NCI-H526 (cell line): ENCODE data around the gene GLIS1.

Experiments
- DNase-seq, 2 experiments: peaks; one replicate each; lab custom pipeline; 2025; lab: John Stamatoyannopoulos, UW

Gene GLIS1

DNA sequence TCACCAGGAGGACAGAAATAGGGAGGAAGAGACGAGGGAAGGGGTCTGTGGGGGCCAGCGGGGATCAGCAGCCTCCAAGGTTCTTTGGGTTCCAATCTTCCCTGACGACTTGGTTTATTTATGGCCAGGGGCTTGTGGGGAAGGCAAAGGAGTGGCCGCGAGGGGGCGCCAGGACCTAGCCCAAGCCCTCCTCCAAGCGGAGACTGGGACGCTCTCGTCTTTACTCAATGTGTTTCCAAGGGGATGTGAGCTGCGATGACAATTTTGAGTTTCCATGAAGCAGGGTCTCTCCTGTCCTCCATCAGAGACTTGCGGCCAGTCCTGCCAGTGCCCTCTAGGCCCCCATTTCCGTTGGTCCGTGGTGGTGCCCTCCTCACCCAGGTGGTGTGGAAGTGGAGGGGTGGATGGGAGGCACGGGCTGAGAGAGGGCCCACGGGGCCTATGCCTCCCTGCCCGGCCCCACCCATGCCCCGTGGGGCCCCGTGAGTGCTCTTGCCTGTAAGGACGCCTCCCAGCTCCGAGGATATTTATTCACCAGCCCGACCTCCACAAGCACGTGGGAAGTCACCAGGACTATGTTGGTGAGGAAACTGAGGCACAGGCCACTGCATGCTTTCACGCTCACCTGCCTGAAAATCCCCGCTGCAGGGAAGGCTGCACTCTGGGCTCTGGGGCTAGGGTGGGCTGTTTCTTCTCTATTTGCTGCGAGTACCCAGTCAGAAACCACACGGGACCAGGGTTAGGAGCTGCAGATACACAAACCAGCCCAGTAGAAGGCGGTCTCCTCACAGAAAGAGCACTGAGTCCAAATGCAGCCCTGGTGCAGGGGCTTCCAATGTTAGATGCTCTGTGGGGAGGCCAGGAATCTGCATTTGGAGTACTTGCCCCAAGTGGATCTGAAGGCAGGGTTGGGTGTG, 253.2 kb downstream of the GLIS1 start:
- DNase-seq = peak; percentile 52 to 92

DNA sequence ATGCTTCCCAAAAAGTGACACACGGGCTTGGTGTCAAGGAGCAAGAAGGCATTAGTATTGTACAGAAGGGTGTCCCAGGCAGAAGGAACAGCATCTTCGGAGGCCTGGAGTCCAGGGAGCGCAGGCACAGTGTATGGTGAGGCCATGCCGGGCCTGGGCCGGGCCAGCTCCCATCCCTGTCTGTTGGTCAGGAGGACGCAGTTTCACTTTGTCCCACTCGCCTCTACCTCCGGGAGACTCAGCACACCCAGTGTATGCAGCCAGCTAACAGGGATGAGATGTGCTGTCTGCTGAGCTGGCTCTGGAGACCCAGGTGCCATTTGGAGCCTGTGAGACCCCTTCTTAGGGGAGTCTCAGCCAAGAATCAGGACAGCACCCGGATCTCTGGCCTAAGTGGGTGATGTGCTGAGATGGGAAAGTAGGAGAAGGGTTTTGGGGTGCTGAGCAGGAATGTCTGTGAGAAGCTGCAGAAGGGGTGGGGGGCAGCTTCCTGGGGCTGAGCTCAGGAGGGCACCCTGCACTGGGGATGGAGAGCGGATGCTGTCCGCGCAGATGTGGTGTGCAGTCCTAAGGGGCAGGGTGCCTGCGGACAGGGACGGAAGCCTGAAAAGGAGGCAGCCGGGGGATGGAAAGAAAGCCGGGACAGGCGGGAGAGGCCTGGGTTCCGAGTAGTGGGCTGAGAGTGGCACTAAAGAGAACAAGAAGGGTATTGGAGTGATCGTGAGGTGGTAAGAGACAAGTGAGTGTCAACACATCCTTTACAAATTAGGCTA, 254.1 kb downstream of the GLIS1 start:
- no peak for DNase-seq

DNA sequence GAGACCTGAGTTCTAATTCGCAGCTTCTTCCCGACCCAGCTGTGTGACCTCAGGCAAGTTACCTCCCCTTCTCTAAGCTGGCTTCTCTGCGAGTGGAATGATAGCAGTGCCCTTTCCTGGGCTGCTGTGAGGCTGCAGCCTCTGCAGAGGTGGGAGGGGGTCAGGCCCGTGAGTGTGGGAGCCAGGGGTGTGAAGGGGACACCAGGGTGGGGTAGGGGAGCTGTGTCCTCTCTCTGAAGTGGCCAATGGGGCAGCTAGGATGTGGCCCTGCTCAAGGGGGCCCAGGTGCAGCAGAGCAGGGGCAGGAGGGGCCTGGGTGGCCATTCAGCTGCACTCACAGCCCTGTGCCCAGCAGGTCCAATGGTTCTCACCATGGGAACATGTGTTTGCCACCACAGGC, 255.3 kb downstream of the GLIS1 start:
- DNase-seq = no peak

DNA sequence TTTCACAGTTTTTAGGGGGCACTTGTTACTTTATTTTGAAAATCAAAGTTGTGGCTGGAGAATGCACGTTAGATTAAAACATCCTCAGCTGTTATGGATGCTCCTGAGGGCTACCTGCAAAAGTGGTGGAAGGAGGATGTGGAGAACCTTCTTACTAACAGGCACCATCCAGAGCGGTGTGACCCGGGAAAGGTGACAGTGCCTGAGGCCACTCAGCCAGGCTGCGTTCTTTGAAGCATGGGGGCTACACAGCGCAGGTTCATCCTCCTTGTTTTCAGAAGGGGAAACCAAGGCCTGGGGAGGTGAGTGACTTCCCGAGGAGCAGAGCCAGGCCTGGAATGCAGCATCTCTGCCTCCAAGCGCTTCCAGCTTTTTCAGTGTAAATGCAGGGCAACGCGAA, 255.8 kb downstream of the GLIS1 start:
- no peak for DNase-seq

DNA sequence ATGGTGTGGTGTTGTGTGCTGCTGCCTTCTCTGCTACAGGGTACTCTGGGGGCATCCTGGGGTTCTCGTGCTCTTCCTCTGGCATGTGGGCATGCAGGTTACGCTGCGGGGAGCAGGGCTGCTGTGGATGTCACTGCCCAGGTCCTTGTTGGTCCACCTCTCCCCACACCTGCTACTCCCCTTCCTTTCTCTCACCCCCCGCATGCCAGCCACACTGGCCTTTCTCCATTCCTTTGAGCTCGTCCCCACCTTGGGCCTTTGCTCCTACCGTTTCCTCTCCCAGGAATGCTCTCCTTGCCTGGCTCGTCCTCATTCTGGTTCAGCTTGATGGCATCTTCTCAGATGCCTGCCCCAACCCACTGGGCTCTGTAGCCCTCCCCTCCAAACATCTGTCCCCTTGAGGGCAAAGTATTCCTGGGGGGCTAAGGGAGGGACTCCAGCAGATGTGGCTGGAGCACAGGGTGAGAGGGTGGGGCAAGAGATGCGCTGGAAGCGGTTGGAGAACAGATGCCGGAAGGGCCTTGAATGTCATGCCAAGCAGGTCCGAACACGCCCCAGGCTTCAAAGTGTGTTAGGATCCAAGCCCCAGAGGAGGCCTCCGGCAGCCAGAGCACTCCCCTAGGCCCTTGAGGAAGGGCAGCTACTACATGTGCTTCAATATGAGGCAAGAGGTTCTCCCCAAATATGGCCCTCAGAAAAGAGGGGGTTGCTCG, 256.4 kb downstream of the GLIS1 start:
- DNase-seq = peak; percentile 3 to 44

DNA sequence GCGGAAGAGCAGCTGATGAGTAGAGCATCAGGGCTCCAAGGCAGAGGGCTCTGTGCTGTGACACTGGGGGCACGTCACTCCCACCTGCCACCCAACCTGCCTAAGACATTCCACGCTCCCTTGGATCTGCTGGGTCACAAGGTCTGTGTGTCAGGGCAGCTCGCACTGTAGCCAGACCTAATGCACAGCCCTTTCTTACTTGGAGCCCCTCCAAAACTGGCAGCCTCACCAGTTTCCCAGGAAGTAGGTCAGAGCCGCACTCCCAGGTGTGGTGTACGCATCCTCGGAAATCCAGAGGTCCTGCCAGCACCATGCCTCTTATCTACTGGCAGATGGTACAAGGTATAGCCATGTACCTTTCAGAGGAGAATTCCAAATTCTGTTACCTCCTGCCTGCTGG, 257.5 kb downstream of the GLIS1 start:
- DNase-seq = no peak

DNA sequence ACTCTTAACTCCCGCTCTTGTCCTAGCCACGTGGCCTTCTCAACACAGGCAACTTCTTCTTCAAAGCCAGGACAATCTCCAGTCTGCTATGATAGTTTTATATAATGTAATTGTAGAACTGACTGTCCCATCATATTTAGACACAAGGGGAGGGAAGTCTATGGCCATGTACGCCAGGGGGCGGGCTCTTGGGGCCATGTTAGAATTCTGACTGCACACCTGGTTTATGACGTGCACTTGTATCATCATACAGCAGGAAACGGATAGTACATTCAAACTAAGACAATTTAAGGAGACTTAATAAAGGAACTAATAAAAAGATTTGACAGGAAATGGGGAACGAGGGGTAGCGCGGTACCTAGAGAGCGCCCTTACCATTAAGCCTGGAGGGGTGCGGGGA, 258.3 kb downstream of the GLIS1 start:
- DNase-seq = no peak

DNA sequence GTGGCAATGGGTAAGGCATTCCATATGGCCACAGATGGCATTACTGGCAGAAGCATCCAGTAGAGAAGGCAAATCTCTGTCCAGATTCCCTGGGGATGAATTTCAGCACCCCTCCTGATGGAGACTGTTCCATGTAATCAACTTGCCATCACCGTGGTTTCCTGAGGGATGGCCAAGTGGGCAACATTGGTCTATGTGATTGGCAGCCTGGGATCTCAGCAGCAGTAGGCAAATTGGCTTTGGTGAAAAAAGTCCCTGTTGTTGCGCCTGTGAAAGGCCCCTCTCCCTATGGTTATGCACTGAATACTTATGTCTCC, 260.5 kb downstream of the GLIS1 start:
- DNase-seq = no peak

DNA sequence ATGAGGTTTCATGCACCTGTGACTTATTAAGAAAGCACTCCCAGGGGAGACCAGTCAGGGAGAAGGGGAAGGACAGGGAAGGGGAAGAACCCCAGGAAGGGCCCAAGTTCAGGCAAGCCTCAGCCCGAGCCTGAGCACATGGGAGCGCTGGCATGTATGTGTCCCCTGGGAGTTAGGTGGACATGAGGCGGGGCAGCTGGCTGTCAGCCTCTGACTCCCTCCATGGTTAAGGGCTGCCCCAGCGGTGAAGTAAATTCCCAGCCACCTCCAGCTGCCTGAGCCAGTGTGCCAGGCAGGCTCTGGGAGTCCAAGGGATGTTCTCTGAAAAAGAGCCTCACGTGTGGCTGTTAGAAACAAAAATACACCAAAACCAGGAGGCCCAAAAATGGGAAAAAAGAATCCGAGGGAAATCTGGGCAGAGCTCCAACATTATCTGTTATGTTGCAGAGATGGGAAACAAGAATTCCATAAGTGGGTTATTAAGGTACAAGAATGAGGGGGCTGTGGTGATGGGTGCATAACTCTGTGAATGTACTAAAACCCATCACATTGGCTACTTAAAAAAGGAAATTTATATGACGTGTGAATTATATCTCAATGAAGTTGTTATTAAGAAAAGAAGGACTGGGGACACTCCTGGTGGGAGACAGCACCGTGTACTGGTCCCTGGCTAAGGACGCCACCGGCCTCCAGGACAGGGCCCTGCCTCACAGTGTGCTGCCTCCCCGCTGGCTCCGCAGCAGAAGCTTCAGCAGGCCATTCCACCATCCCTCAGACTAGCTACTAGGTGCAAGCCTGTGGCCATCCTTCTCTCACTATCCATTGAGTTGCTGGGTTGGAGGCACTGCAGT, 261.1 kb downstream of the GLIS1 start:
- DNase-seq = peak in 1 of 2 experiments; percentile 44

DNA sequence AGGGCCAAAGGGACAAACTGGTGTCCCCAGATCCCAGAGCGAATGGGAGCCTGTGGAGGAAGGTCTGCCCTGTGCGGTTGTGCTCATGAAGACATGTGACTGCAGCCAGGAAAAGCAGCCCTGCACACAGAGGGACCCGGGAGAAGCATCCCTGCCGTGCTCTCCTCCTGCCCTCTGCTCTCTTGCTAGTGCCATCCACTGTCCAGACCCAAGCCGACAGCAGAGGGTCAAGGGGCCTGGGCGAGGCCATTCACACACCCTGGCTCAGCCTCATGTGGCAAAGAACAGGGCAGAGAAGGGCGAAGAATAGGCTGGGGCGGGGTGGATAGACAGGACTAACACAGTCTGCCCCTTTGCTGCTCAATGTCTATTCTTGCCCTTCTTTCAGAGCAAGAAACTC, 262.4 kb downstream of the GLIS1 start:
- DNase-seq = no peak

DNA sequence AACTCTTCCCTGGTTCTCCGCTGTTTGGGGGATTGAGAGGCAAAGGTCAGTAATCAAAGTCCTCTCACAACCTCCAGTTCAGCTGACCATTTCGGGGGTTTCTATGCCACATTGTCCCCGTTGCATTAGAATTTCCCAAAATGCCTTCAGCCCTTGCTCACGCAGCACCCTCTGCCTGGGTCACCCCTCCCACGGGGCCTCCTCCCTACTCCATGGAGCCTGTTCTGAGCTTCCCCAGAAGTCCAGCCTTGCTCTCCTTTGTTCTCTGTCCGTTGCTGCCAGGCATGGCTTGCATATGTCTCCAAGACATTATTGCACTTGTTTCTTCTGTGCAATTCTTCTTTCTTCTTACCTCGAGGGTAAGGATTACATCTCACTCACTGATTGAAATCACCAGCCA, 263.3 kb downstream of the GLIS1 start:
- no peak for DNase-seq

DNA sequence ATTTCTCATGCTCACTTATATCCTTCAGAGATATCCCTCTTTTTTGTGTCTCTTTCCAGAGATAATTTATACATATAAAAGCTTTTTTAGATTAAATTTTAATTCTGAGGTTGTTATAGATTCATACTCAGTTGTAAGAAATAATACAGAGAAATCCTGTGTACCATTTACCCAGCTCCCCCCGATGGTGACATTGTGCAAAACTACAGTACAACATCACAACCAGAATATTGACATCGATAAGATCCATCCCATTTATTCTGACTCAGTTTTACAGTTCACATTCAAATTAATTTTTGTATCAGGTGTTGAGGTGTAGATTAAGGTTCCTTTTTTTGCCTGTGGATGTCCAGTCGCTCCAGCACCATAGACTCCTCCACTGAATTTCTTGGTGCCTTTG, 265.5 kb downstream of the GLIS1 start:
- no peak for DNase-seq

DNA sequence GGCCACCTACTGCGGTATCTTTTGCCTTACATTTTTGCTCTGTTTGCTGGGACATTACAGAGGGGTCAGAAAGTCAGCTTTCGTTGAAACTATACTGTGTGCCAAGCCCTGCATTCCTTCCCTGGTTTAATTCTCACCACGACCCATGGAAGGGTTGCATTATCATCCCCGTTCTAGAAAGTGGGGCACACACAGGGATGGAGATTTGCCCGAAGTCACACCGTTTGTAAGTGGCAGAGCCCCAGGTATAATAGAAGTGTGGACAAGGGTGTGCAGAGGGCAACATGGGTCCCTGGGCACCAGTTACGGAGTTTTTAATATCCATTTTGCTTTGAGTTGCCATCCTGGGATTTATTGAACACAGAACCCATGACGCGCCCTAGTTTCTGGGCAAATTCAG, 268.0 kb downstream of the GLIS1 start:
- no peak for DNase-seq

DNA sequence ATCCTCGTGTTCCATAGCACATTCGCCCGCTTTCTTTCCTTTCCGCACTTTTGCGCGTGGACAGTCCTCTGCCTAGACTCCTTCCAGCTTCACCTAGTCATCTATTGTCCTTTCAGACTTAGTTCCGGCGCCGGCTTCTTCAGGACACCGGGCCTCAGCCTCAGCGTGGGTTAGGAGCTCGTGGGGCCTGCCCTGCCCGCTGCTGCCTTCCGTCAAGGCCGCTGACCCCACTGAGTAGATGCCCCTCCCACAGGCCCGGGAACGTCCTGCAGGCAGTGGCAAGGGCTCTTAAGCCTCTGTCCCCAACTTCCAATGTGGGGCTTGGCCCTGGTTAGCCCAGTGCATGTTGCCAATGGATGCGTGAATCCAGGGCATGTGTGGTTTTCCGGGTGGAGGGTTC, 268.4 kb downstream of the GLIS1 start:
- DNase-seq = no peak

DNA sequence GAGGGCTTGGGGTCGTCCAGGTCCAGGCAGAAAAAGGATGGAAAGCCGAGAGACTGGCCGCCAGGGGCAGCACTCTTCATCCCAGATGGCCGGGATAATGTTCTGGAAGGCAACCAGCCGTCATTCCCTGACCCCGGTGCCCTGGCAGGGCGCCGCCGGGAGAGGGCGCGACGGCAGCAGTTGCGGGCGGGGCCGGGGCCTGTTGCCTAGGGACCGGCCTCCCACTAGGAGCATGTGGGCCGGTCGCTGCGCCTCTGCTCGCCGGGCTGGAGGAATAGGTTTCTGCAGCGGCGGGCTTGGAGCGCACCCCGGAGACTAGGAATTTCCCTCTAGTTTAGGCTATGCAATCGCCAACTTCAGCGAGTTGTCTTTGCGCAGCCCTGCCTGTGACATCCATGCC, 268.8 kb downstream of the GLIS1 start:
- DNase-seq = peak; percentile 47 to 91

DNA sequence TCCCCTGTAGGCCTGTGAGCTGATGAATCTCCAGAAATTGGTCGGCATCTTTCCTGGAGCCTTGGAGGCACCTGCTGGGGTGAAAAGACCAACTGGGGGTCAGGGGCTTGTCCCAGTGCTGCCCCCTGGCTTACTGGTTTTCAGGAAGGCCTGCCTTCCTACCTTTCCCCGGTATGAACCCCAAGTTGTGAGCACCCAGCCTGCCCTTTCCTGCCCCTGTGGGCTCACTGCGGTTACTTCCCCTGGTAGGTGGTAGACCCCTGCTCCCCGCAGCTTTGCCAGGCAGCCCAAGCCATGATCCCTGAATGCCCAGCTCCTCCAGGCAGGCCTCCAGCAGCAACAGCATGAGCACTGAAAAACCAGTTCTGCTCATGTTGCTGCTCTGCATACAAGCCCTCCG, 269.6 kb downstream of the GLIS1 start:
- no peak for DNase-seq

DNA sequence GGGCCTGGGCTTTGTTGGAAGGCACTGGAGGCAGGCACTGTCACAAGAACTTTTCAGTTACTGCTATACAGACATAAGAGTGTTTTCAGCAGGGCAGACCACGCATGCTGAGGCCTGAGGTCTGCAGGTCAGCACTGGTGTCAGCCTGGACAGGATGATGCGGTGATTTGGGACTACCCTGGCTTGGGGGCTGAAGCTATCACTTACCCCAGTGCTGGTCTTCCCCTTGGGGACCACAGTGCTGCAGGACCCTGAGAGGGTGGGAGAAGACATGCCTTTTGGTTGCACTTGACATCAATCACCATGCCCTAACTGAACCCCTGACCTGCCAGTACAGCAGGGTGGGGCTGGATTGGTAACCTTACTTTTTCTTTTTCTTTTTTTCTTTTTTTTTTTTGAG, 270.6 kb downstream of the GLIS1 start:
- DNase-seq = no peak

DNA sequence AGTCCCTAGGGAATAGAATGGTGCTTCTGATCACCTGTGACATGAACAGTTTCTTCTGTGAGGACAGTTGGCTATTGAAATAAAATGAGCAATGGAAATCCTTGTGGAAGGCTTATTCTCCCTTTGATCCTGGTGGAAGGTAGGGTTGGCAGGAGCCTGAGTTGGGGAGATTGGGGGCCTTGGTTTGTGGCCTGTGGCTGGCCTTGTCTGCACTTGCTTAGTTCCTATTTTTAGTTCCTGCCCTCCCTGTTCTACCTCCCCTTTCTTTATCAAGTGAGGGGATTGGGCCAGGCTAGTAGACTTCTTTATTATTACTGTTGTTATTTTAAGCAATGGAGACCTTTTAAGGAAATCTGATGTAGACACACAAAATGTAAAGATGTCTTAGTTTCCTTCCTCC, 271.6 kb downstream of the GLIS1 start:
- DNase-seq = no peak

DNA sequence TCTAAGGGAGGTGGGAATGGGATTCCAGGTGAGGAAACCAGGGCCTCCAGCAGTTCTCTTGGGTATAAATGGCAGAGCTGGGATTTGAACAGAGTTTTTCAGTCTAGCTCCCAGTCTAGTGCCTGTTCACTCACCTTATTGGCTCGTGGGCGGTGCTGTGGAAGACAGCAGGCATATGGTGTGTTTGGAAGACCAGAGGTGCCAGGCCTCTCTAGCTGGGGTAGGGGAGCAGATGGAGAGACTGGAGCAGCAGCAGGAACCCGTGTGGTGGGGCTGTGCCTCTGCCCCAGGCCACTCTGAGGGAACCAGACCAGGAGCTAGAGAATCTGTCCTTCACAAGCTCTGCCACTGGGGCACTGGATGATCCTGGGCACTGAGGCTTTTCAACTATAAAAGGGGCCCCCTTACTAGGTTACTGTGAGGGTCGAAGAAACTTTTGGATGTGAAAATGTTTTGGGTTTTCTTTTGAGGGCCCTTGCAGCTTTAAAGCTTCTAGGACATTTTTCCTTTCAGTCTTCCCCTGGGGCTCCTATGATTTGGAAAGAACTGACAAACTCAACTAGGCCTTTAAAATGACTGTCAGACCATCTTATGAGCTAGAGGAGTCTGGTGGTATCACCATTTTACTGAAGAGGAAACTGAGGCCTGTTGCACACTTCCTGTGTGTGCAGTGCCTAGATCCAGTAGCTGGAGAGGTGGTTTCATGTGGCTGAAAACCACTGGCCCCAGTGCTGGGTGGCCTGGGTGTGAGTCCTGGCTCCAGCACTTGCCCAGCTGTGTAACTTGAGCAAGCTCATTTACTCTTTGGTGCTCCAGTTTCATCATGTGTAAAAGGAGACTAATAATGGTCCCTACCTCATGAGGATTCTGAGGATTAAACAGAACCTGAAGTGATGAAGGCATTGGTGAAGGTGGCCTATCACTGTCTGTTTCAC, 273.7 kb downstream of the GLIS1 start:
- no peak for DNase-seq

DNA sequence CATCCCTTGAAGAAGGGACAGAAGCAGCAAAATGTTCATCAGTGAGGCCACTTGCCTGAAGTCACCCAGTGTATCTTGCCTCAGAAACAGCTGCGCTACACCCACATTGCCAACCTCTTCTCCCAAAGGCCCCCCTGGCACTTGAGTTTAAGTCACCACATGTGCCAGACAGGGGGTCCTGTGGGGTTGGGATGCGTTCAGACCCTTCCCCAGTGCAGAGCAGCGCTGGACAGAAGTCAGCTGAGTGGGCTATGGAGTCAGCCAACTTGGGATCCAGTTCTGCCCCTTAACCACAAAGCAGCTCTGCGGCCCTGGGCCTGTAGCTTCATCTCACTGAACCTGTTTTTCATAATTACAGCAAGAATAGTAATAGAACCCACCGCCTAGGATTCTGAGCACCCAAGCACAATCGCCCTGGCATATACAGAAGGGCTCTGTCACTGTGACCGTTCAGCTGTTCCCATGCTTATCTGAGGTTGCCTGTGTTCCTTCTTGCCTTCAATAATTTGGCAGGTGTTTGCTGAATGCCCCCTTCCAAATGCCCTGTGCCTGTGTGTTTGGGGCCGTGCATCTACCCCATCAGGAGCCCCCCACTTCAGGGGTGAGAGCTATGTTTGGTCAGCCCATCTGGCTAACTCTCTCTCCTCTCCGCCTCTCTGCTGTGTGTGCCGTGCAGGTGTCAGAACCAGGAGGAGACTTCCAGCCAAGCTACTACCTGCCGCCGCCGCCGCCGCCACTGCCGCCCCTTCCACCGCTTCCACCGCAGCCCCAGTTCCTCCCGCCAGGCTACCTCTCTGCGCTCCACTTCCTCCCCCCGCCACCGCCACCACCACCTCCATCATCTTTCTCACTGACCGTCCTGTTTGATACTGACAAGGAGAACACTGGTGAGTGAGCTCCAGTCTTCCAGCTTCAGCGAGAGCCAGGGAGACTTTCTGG, 274.7 kb downstream of the GLIS1 start:
- peak; percentile 65 to 81 for DNase-seq
